ENCODE results near the gene CNR2. TPM values are rescaled to one million over a fixed set of nuclear protein-coding genes. Genes with fewer than 3 reads are reported as not detected.
"Not testable (repeated sequence)": the region's sequence is repeated elsewhere in the genome, so short reads cannot be mapped to it uniquely, and the experiment has no call there.

CNR2 gene
- total RNA-seq, result not detected in 2 replicates

DNA sequence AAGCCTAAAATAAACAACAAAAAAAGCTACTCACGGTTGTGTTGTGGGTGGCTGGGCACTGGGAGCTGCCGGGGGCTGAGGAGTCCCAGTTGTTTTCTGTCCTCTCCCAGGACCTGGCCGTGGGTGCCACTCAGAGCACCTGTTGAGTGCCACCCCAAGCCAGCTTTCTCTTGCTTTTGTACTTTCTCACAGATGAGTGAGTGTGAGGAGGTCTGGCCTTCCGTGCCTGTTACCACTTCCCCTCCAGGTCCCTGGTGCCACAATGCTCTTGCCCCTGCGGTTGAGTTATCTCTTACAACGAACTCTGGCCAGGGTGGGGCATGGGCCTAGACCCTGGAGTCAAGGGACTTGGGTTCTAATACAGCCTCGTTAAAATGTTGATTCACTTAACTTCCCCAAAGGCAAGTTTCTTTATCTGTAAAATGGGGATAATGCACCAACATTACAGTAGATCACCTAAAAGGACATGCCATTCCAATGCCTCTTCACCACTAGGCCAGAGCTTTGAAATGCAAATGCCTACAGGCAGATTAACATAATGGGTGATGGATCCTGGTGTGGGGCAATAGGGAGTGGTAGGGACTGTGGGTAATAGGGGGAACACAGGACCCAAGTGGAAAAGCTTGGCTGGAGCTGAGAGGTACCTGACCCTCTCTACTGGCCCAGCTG is at the start of gene CNR2:
Gene CNR2 (minus strand): TSS at position 151 of the 669 bp plus-strand sequence. CDS start 37,745 bp downstream, outside the sequence.
- H3K36me3 ChIP-seq (ENCODE audit: control insufficient read depth, insufficient read depth, low read length), result no peaks in the 10 kb centered on the region
- H3K4me3 ChIP-seq (ENCODE audit: low read depth, low read length), result no peak within 1 kb of the TSS
- no peak for FAIRE-seq
- TF ChIP-seq CTCF (IDR thresholded peaks at IDR 0.05; ENCODE audit: insufficient read depth, low read length, severe bottlenecking), result no peak
- DNase-seq (ENCODE audit: low read depth), result no peak
- H3K27me3 ChIP-seq (ENCODE audit: control insufficient read depth, insufficient read depth, low read length), result peaks cover 6% of the 10 kb centered on the region

GRCh38 chr1:23960291-23961020 is 47.3 kb upstream of the CNR2 start:
- peak; percentile 51 for DNase-seq (ENCODE audit: low read depth)
- H3K36me3 ChIP-seq (ENCODE audit: control insufficient read depth, insufficient read depth, low read length), result no peaks in the 10 kb centered on the region
- H3K4me3 ChIP-seq (ENCODE audit: low read depth, low read length), result peak overlapping the region; percentile 94
- no peak for TF ChIP-seq CTCF (IDR thresholded peaks at IDR 0.05; ENCODE audit: insufficient read depth, low read length, severe bottlenecking)
- FAIRE-seq, result no peak
- H3K27me3 ChIP-seq (ENCODE audit: control insufficient read depth, insufficient read depth, low read length), result no peaks in the 10 kb centered on the region

DNA sequence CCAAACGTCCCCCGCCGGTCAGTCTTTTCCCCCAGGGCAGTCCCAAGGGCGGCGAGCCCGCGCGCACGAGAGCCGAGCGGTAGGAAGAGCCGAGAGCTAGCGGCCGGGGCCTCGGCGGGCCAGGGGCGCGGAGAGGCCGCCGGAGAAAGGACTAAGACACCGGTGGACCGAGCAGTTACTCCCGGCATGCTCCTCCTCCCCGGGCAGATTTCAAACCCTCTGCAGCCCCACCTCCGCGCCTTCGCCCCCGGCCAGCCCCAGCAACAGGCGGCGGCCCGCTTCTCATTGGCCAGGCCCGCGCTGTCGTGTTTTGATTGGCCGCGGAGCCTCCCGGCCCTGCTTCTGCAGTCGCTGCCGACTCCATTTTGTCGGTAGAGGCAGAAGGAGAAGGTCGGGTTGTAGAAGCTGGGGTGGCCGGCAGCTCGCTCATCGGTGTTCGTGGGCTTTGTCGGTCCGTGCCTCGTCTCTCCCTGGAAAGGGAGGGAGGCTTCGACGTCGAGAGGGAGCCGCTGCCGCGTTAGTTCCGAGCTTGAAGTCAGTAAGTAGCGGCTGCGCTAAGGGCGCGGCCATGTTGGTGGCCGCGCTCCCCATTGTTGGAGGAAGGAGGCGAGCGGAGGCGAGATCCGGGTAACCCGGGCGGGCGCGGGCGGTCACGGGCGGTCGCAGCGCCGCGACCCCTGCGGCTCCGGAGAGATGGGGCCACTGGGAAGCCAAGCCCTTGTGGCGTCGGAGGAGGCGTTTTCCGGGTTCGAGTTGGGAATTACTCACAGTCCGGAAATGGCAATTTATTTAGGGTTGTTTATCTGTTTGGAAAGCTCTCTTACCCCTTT is 46.5 kb upstream of the CNR2 start, which contains the start of gene PNRC2:
Gene PNRC2 (plus strand): TSS at position 368 of the 830 bp plus-strand sequence. CDS start 1,630 bp downstream, outside the sequence.
- Histone ChIP-seq H3K4me3 (ENCODE audit: low read depth, low read length) (peak within 1 kb of the TSS; percentile 94), H3K36me3 (ENCODE audit: control insufficient read depth, insufficient read depth, low read length) (no peaks in the 10 kb centered on the region), H3K27me3 (ENCODE audit: control insufficient read depth, insufficient read depth, low read length) (no peaks in the 10 kb centered on the region)
- FAIRE-seq, result no peak
- no peak for TF ChIP-seq CTCF (IDR thresholded peaks at IDR 0.05; ENCODE audit: insufficient read depth, low read length, severe bottlenecking)
- DNase-seq (ENCODE audit: low read depth), result peak; percentile 88

- TF ChIP-seq CTCF (IDR thresholded peaks at IDR 0.05; ENCODE audit: insufficient read depth, low read length, severe bottlenecking), result peak; percentile 19
- FAIRE-seq (no peak), DNase-seq (ENCODE audit: low read depth) (peak; percentile 88)
- H3K27me3 ChIP-seq (ENCODE audit: control insufficient read depth, insufficient read depth, low read length), result no peaks in the 10 kb centered on the region
- H3K36me3 ChIP-seq (ENCODE audit: control insufficient read depth, insufficient read depth, low read length), result no peaks in the 10 kb centered on the region
- H3K4me3 ChIP-seq (ENCODE audit: low read depth, low read length), result peak overlapping the region; percentile 94
Observed at GRCh38 chr1:23958810-23959460, 45.8 kb upstream of the CNR2 start.

DNA sequence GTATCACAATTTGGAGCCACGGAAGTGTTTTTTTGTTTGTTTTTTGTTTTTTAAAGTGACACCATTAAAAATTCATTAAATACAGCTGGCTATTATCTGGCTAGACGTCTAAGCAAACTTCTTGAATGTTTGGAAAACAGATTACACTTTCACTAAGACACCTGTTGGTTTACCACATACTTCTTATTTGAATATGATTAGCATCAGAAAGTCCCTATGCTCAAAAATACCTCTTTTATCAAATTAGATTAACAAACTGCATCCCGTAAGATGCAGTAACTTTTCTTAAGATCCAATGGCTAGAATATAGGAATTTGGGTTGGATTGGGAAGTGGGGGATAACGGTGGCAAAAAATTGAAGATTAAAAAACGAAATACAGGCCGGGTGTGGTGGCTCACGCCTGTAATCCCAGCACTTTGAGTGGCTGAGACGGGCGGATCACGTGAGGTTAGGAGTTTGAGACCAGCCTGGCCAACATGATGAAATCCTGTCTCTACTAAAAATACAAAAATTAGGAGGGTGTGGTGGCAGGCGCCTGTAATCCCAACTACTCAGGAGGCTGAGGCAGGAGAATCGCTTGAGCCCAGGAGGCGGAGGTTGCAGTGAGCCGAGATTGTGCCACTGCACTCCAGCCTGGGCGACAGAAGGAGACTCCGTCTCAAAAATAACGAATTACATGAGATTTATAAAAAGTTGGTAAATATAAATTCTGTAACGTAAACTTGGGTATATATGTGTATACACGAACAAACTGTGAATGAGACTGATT is 45.1 kb upstream of the CNR2 start:
- not testable (repeated sequence) for FAIRE-seq; H3K4me3 ChIP-seq (ENCODE audit: low read depth, low read length)

More for the DNA sequence above, 45.1 kb upstream of the CNR2 start:
- DNase-seq (ENCODE audit: low read depth); H3K27me3 ChIP-seq (ENCODE audit: control insufficient read depth, insufficient read depth, low read length); H3K36me3 ChIP-seq (ENCODE audit: control insufficient read depth, insufficient read depth, low read length): not testable (repeated sequence)

All from bronchial epithelial cell (primary cell).